HEK293 (cell line): ENCODE measurements around the gene ZNF358.

ENCODE experiments used
- CTCF ChIA-PET: fragments of 350-600 bp; formaldehyde crosslinking; extraction: SDS; loops from one replicate; lab custom pipeline; 2021; ENCODE audit warnings: antibody characterized with exemption; lab: Yijun Ruan, JAX
- POLR2A ChIA-PET: fragments of 300-600 bp; formaldehyde crosslinking; extraction: SDS; loops from one replicate; lab custom pipeline; 2020; ENCODE audit warnings: antibody characterized with exemption, inconsistent platforms; lab: Yijun Ruan, JAX
- H3K27ac ChIP-seq: fragments of 200-500 bp; sonication (Bioruptor generic); 2 replicates; pipeline ENCODE4 v1.5.1; 2014; ENCODE audit warnings: low read depth, low read length, control low read depth, inconsistent platforms; ENCODE audit errors: extremely low read depth
- H3K36me3 ChIP-seq, 2 experiments: fragments of 200-500 bp in 1 of 2; sonication (Bioruptor generic) in 1 of 2; 1 replicate in 1 of 2; 2 replicates in 1 of 2; pipeline ENCODE4 v1.5.1; 2014 to 2017; ENCODE audit warnings: inconsistent platforms in 2 of 2, low read length in 2 of 2; ENCODE audit not compliant: control insufficient read depth in 2 of 2, insufficient read depth in 1 of 2
- H3K4me1 ChIP-seq: fragments of 200-500 bp; sonication (Bioruptor generic); 2 replicates; pipeline ENCODE4 v1.5.1; 2014; ENCODE audit warnings: mild to moderate bottlenecking, low read length, inconsistent platforms; ENCODE audit not compliant: control insufficient read depth, insufficient read depth
- H3K4me3 ChIP-seq: 2 replicates; pipeline ENCODE4 v1.5.1; 2011; ENCODE audit warnings: low read depth, mild to moderate bottlenecking, control low read depth, low read length, moderate library complexity
- H3K9me3 ChIP-seq: fragments of 200-500 bp; sonication (Bioruptor generic); 2 replicates; pipeline ENCODE4 v1.5.1; 2014; ENCODE audit warnings: low read depth, low read length, inconsistent platforms; ENCODE audit not compliant: control insufficient read depth, insufficient read depth
- BCL11B ChIP-seq: fragments of 450-650 bp; formaldehyde crosslinking; IDR thresholded peaks from 2 replicates; pipeline ENCODE4 v1.5.1; 2016; ENCODE audit warnings: low read depth, missing biosample characterization, missing genetic modification characterization
- EGR2 ChIP-seq: fragments of 450-650 bp; formaldehyde crosslinking; IDR thresholded peaks from 2 replicates; pipeline ENCODE4 v1.5.1; 2016; ENCODE audit warnings: low read depth, missing biosample characterization, missing genetic modification characterization
- GFI1B ChIP-seq: fragments of 450-650 bp; formaldehyde crosslinking; IDR thresholded peaks from 2 replicates; pipeline ENCODE4 v1.5.1; 2016; ENCODE audit warnings: missing biosample characterization, missing genetic modification characterization
- HIC1 ChIP-seq: fragments of 450-650 bp; formaldehyde crosslinking; IDR thresholded peaks from 2 replicates; pipeline ENCODE4 v1.5.1; 2016; ENCODE audit warnings: missing biosample characterization, missing genetic modification characterization
- IKZF3 ChIP-seq: fragments of 450-650 bp; IDR thresholded peaks from 2 replicates; pipeline ENCODE4 v1.5.0; 2018; ENCODE audit warnings: missing biosample characterization, mild to moderate bottlenecking, missing genetic modification characterization, moderate library complexity
- KLF1 ChIP-seq: fragments of 450-650 bp; formaldehyde crosslinking; IDR thresholded peaks from 2 replicates; pipeline ENCODE4 v1.5.1; 2016; ENCODE audit warnings: missing biosample characterization, missing genetic modification characterization
- PATZ1 ChIP-seq: fragments of 450-650 bp; formaldehyde crosslinking; IDR thresholded peaks from 2 replicates; pipeline ENCODE4 v1.5.1; 2016; ENCODE audit warnings: missing biosample characterization, missing genetic modification characterization
- PRDM10 ChIP-seq: fragments of 450-650 bp; formaldehyde crosslinking; IDR thresholded peaks from 2 replicates; pipeline ENCODE4 v1.5.1; 2016; ENCODE audit warnings: missing biosample characterization, missing genetic modification characterization
- PRDM6 ChIP-seq: fragments of 450-650 bp; formaldehyde crosslinking; IDR thresholded peaks from 2 replicates; pipeline ENCODE4 v1.5.1; 2017; ENCODE audit warnings: missing biosample characterization, missing genetic modification characterization
- SP2 ChIP-seq: fragments of 450-650 bp; formaldehyde crosslinking; IDR thresholded peaks from 2 replicates; pipeline ENCODE4 v1.5.1; 2016; ENCODE audit warnings: missing biosample characterization, missing genetic modification characterization
- WT1 ChIP-seq: fragments of 450-650 bp; formaldehyde crosslinking; IDR thresholded peaks from 2 replicates; pipeline ENCODE4 v1.5.1; 2016; ENCODE audit warnings: missing biosample characterization, missing genetic modification characterization
- ZBTB17 ChIP-seq: fragments of 450-650 bp; formaldehyde crosslinking; IDR thresholded peaks from 2 replicates; pipeline ENCODE4 v1.5.1; 2016; ENCODE audit warnings: missing biosample characterization, missing genetic modification characterization
- ZBTB49 ChIP-seq: fragments of 450-650 bp; formaldehyde crosslinking; IDR thresholded peaks from 2 replicates; pipeline ENCODE4 v1.5.1; 2016; ENCODE audit warnings: missing biosample characterization, missing genetic modification characterization, low read depth
- ZBTB7A ChIP-seq: fragments of 450-650 bp; formaldehyde crosslinking; IDR thresholded peaks from 2 replicates; pipeline ENCODE4 v1.5.1; 2016; ENCODE audit warnings: low read depth, missing biosample characterization, missing genetic modification characterization
- ZEB2 ChIP-seq: fragments of 450-650 bp; formaldehyde crosslinking; IDR thresholded peaks from 2 replicates; pipeline ENCODE4 v1.5.1; 2016; ENCODE audit warnings: missing biosample characterization, missing genetic modification characterization
- ZFHX2 ChIP-seq: fragments of 450-650 bp; formaldehyde crosslinking; conservative IDR thresholded peaks from 2 replicates; pipeline ENCODE4 v1.5.1; 2016; ENCODE audit warnings: missing biosample characterization, missing genetic modification characterization
- ZNF121 ChIP-seq: fragments of 450-650 bp; formaldehyde crosslinking; IDR thresholded peaks from 2 replicates; pipeline ENCODE4 v1.5.1; 2016; ENCODE audit warnings: missing biosample characterization, missing genetic modification characterization
- ZNF341 ChIP-seq: fragments of 450-650 bp; formaldehyde crosslinking; IDR thresholded peaks from 2 replicates; pipeline ENCODE4; 2016; ENCODE audit warnings: low read depth, missing biosample characterization, missing genetic modification characterization
- ZNF394 ChIP-seq: fragments of 450-650 bp; formaldehyde crosslinking; IDR thresholded peaks from 2 replicates; pipeline ENCODE4 v1.5.1; 2016; ENCODE audit warnings: missing biosample characterization, missing genetic modification characterization, mild to moderate bottlenecking, moderate library complexity, borderline replicate concordance
- ZNF433 ChIP-seq: fragments of 450-650 bp; formaldehyde crosslinking; IDR thresholded peaks from 2 replicates; pipeline ENCODE4 v1.5.1; 2016; ENCODE audit warnings: missing biosample characterization, missing genetic modification characterization, low read depth
- ZNF555 ChIP-seq: fragments of 450-650 bp; formaldehyde crosslinking; conservative IDR thresholded peaks from 2 replicates; pipeline ENCODE4 v1.5.1; 2017; ENCODE audit warnings: missing biosample characterization, mild to moderate bottlenecking, missing genetic modification characterization, inconsistent platforms

ZNF358 gene

GRCh38 chr19:7505682-7506384, 10.1 kb upstream of the ZNF358 start (continued):
- TF ChIP-seq PRDM6 (tag by site-specific recombination) (no peak), ZNF121 (no peak)

- CTCF ChIA-PET, result interaction anchor here (0.6 to 2.4 kb wide), 2 partner anchors 10 to 58 kb away, joined by 4 to 14 read pairs; a partner anchor contains a TSS
- Histone ChIP-seq H3K36me3 (no peaks in the 10 kb centered on the region), H3K4me1 (peaks cover 4% of the 10 kb centered on the region; the same call in 1 of the 2 replicates), H3K9me3 (no peaks in the 10 kb centered on the region), H3K27ac (no peak overlapping the region; the same call in 1 of the 2 replicates), H3K4me3 (peak overlapping the region; percentile 20)
- POLR2A ChIA-PET, result interaction anchor here (0.6 to 2.4 kb wide), 8 partner anchors 9 to 437 kb away, joined by 3 to 12 read pairs (median 3); partner anchors contain the start of genes MCOLN1, ZNF358 and ZNF557
- TF ChIP-seq ZFHX2 (tag by site-specific recombination) (peak; percentile 87), ZNF394 (peak; percentile 100), KLF1 (tag by site-specific recombination) (peak; percentile 72), ZBTB49 (no peak), ZEB2 (tag by site-specific recombination) (0 out of 2 replicates have a peak, but pooled peaks have one; percentile 20), BCL11B (tag by site-specific recombination) (peak; percentile 90), PRDM10 (tag by site-specific recombination) (peak; percentile 91), ZBTB17 (tag by site-specific recombination) (peak; percentile 99), EGR2 (tag by site-specific recombination) (peak; percentile 94), GFI1B (tag by site-specific recombination) (no peak), ZNF555 (no peak), ZNF433 (tag by site-specific recombination) (no peak), WT1 (peak; percentile 84), ZNF341 (tag by site-specific recombination) (peak; percentile 82), SP2 (tag by site-specific recombination) (peak; percentile 87), PATZ1 (peak; percentile 90), IKZF3 (tag by site-specific recombination) (peak; percentile 94), HIC1 (tag by site-specific recombination) (peak; percentile 47; the same call in 1 of the 2 replicates), ZBTB7A (tag by site-specific recombination) (no peak)
Observed at GRCh38 chr19:7506385-7507328, 9.2 kb upstream of the ZNF358 start.
